ENCODE data around the gene GRK4. TPM values are rescaled to one million over a fixed set of nuclear protein-coding genes. Genes with fewer than 3 reads are reported as not detected.

GRK4 gene
- total and polyA plus RNA-seq, 2 of the 8 experiments (the other 6 are each of a cell fraction or from before 2014, with no cell fraction given): 0.77 to 1.8 TPM

DNA sequence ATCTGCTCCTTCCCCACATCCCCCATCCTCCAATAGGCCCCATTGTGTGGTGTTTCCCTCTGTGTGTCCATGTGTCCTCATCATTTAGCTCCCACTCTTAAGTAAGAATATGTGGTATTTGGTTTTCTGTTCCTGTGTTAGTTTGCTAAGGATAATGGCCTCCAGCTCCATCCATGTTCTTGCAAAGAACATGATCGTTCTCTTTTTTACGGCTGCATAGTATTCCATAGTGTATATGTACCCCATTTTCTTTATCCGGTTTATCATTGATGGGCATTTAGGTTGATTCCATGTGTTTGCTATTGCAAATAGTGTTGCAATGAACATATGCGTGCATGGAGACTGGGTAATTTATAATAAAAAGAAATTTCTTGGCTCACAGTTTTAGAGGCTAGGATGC, 31.5 kb downstream of the GRK4 start:
- FAIRE-seq: no peak
- Histone ChIP-seq H3K4me3 (ENCODE audit: extremely low read depth in 1 of 4, insufficient read depth in 2 of 4, low read depth in 3 of 4, low read length in 4 of 4) (no peak overlapping the region), H2AFZ (ENCODE audit: low read length) (no peak overlapping the region), H4K91ac (replicated peaks; ENCODE audit: insufficient read length, low read length) (no peak overlapping the region), H2BK120ac (replicated peaks; ENCODE audit: low read depth, low read length) (no peak overlapping the region), H3K18ac (ENCODE audit: extremely low read depth, low read length) (no peak overlapping the region), H2BK15ac (ENCODE audit: low read length) (no peak overlapping the region), H3K56ac (replicated peaks; ENCODE audit: insufficient read length, low read depth, low read length) (no peak overlapping the region), H3K4me2 (ENCODE audit: insufficient read depth in 1 of 2, low read depth in 2 of 2, low read length in 2 of 2) (no peak overlapping the region), H3K27ac (ENCODE audit: low read depth, low read length) (no peak overlapping the region), H4K8ac (ENCODE audit: extremely low read depth, insufficient read depth, low read length) (no peak overlapping the region), H3K4ac (replicated peaks; ENCODE audit: insufficient read length, low read depth, low read length) (no peak overlapping the region), H3K9me3 (ENCODE audit: insufficient read depth in 2 of 2, low read depth in 1 of 2, low read length in 1 of 2) (no peaks in the 10 kb centered on the region), H3K23me2 (ENCODE audit: low read depth, low read length) (no peaks in the 10 kb centered on the region), H3K36me3 (ENCODE audit: control insufficient read depth in 2 of 4, insufficient read depth in 4 of 4, low read length in 3 of 4) (no peaks in the 10 kb centered on the region), H3K79me1 (ENCODE audit: low read depth, low read length) (no peaks in the 10 kb centered on the region), H2BK20ac (ENCODE audit: low read length) (no peak overlapping the region), H2BK12ac (ENCODE audit: low read depth, low read length) (no peak overlapping the region), H2AK5ac (ENCODE audit: low read depth, low read length) (no peak overlapping the region), H3K27me3 (replicated peaks in 1 of 4; ENCODE audit: control insufficient read depth in 3 of 4, extremely low read depth in 1 of 4, insufficient read depth in 3 of 4, low read length in 3 of 4) (no peaks in the 10 kb centered on the region), H3K23ac (ENCODE audit: insufficient read length) (no peak overlapping the region), H4K5ac (ENCODE audit: insufficient read length, low read depth, low read length) (no peak overlapping the region), H2BK5ac (ENCODE audit: low read depth, low read length) (no peak overlapping the region), H3K9ac (replicated peaks in 1 of 4; ENCODE audit: extremely low read depth in 1 of 4, low read depth in 3 of 4, low read length in 3 of 4) (no peak overlapping the region), H3K79me2 (ENCODE audit: control insufficient read depth in 1 of 2, insufficient read depth in 2 of 2, low read length in 2 of 2) (no peaks in the 10 kb centered on the region), H4K20me1 (replicated peaks in 1 of 2; ENCODE audit: control insufficient read depth in 1 of 2, insufficient read depth in 2 of 2, low read length in 2 of 2) (no peaks in the 10 kb centered on the region), H3K14ac (ENCODE audit: insufficient read length) (no peak overlapping the region), H3K4me1 (replicated peaks in 1 of 4; ENCODE audit: control insufficient read depth in 3 of 4, insufficient read depth in 4 of 4, low read length in 3 of 4) (no peaks in the 10 kb centered on the region; a peak in 1 of 7 replicates)
- ChIA-PET CTCF (ENCODE audit: partially characterized antibody) (interaction anchor here (10.2 kb wide), 1 partner anchor 16 kb away, joined by 57 read pairs; no protein-coding TSS in a partner anchor), POLR2A (ENCODE audit: partially characterized antibody) (no interaction called here)
- no peak for DNase-seq (ENCODE audit: low read depth in 1 of 2, low spot score in 2 of 2)
- 96% methylated on average over 4 of the region's 4 CpGs; no CpG with 5 or more reads in 1 of the 2 experiments for WGBS, 2 experiments (ENCODE audit: extremely low coverage in 1 of 2, insufficient coverage in 1 of 2, insufficient read length in 1 of 2, insufficient replicate concordance in 2 of 2, low coverage in 1 of 2, low lambda C conversion rate in 2 of 2, missing lambda C conversion rate in 1 of 2)
- TF ChIP-seq YY1 (IDR thresholded peaks at IDR 0.05; ENCODE audit: low read depth, low read length) (no peak), SP4 (IDR thresholded peaks at IDR 0.05; ENCODE audit: low read length) (no peak), CTBP2 (IDR thresholded peaks at IDR 0.05; ENCODE audit: borderline replicate concordance, insufficient read depth, insufficient read length, low read length) (no peak), CBX8 (IDR thresholded peaks at IDR 0.05; ENCODE audit: borderline replicate concordance, low read depth, low read length) (no peak), SRF (IDR thresholded peaks at IDR 0.05; ENCODE audit: low read depth, low read length) (no peak), TCF12 (IDR thresholded peaks at IDR 0.05; ENCODE audit: low read depth, low read length) (no peak), SIRT6 (IDR thresholded peaks at IDR 0.05; ENCODE audit: low read length) (no peak), HDAC6 (IDR thresholded peaks at IDR 0.05; ENCODE audit: low read depth, low read length) (no peak), TAF1 (IDR thresholded peaks at IDR 0.05; ENCODE audit: low read depth, low read length) (no peak), KDM4A (IDR thresholded peaks at IDR 0.05; ENCODE audit: low read depth, low read length, severe bottlenecking) (no peak), JUN (IDR thresholded peaks at IDR 0.05; ENCODE audit: low read depth, low read length) (no peak), KDM5A (IDR thresholded peaks at IDR 0.05; ENCODE audit: low read length) (no peak)
- TF ChIP-seq, protein P1, sequence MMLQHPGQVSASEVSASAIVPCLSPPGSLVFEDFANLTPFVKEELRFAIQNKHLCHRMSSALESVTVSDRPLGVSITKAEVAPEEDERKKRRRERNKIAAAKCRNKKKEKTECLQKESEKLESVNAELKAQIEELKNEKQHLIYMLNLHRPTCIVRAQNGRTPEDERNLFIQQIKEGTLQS (IDR thresholded peaks at IDR 0.05; ENCODE audit: insufficient read depth, low read depth, low read length): no peak
